ENCODE measurements around the gene DEFB129. TPM values are rescaled to one million over a fixed set of nuclear protein-coding genes. Genes with fewer than 3 reads are reported as not detected.
A peak's percentile ranks its signal among the peaks of the same experiment; 100 is the strongest.

DEFB129 gene
- total RNA-seq, 4 donors from 2014 or later: not detected

- Histone ChIP-seq H3K27ac (no peak overlapping the region), H3K4me3 (no peak overlapping the region), H3K4me1 (no peaks in the 10 kb centered on the region), H3K36me3 (peaks cover 0 to 3% of the 10 kb centered on the region in 2 donors), H3K27me3 (no peaks in the 10 kb centered on the region), H3K9me3 (no peaks in the 10 kb centered on the region)
- DNase-seq: no peak
- TF ChIP-seq, protein P1, sequence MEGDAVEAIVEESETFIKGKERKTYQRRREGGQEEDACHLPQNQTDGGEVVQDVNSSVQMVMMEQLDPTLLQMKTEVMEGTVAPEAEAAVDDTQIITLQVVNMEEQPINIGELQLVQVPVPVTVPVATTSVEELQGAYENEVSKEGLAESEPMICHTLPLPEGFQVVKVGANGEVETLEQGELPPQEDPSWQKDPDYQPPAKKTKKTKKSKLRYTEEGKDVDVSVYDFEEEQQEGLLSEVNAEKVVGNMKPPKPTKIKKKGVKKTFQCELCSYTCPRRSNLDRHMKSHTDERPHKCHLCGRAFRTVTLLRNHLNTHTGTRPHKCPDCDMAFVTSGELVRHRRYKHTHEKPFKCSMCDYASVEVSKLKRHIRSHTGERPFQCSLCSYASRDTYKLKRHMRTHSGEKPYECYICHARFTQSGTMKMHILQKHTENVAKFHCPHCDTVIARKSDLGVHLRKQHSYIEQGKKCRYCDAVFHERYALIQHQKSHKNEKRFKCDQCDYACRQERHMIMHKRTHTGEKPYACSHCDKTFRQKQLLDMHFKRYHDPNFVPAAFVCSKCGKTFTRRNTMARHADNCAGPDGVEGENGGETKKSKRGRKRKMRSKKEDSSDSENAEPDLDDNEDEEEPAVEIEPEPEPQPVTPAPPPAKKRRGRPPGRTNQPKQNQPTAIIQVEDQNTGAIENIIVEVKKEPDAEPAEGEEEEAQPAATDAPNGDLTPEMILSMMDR (IDR thresholded peaks at IDR 0.05): no peak
- TF ChIP-seq POLR2A (IDR thresholded peaks at IDR 0.05): no peak
- intact Hi-C loops (cut with DNase I; ENCODE audit: low total_unique reads): no loop called here
These were observed 32.9 kb downstream of the DEFB129 start for GRCh38 chr20:259981-260380.

- intact Hi-C loops (cut with DNase I; ENCODE audit: low total_unique reads): no loop called here
- H3K9me3 ChIP-seq: no peaks in the 10 kb centered on the region
- DNase-seq: no peak
- peaks cover 0 to 3% of the 10 kb centered on the region in 2 donors for H3K36me3 ChIP-seq
- no peaks in the 10 kb centered on the region for H3K27me3 ChIP-seq
- H3K4me1 ChIP-seq: no peaks in the 10 kb centered on the region
- TF ChIP-seq POLR2A (IDR thresholded peaks at IDR 0.05): no peak
- TF ChIP-seq, protein P1 (IDR thresholded peaks at IDR 0.05): no peak
- no peak overlapping the region for H3K27ac ChIP-seq
- no peak overlapping the region for H3K4me3 ChIP-seq
These were observed 36.6 kb downstream of the DEFB129 start for GRCh38 chr20:263701-264100.

GRCh38 chr20:266596-267562 is 39.8 kb downstream of the DEFB129 start:
- intact Hi-C loops (cut with DNase I; ENCODE audit: low total_unique reads): no loop called here
- peak; percentile 83 to 87 for DNase-seq
- Histone ChIP-seq H3K27me3 (no peaks in the 10 kb centered on the region), H3K4me3 (peak overlapping the region; percentile 28 to 43), H3K4me1 (no peaks in the 10 kb centered on the region), H3K27ac (peak overlapping the region in 1 of 2 donors; percentile 41), H3K36me3 (no peaks in the 10 kb centered on the region), H3K9me3 (no peaks in the 10 kb centered on the region)
- TF ChIP-seq POLR2A (IDR thresholded peaks at IDR 0.05): no peak
- TF ChIP-seq, protein P1 (IDR thresholded peaks at IDR 0.05): peak; percentile 90 to 94 (median 92)

DNA sequence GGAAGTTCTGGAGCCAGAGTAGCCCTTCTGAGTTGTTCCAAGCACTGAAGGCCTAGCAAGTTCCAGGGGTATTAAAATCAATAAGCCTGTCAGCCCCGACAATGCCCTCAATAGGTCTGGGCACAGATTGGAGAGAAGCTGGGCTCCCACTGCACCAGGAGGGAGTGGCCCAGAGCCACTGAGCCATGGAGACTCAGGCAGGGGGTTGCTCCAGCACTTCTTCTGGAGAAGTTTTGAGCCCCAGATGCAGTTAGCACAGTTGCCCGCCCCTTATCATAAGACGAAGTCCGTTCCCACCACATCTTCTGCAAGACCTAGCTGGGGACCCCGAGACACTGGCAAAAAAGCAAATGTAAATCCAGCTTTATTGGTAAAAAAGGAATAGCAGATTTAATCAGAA is 43.5 kb downstream of the DEFB129 start:
- intact Hi-C loops (cut with DNase I; ENCODE audit: low total_unique reads): loop anchor here (10.0 kb wide), 1 partner anchor 64 kb away; no protein-coding TSS in a partner anchor
- no peak for TF ChIP-seq POLR2A (IDR thresholded peaks at IDR 0.05)
- TF ChIP-seq, protein P1 (IDR thresholded peaks at IDR 0.05): no peak
- Histone ChIP-seq H3K27me3 (no peaks in the 10 kb centered on the region), H3K36me3 (no peaks in the 10 kb centered on the region), H3K27ac (no peak overlapping the region), H3K4me1 (no peaks in the 10 kb centered on the region), H3K9me3 (no peaks in the 10 kb centered on the region), H3K4me3 (no peak overlapping the region)
- DNase-seq: no peak

- no peaks in the 10 kb centered on the region for H3K27me3 ChIP-seq
- no peak overlapping the region for H3K4me3 ChIP-seq
- intact Hi-C loops (cut with DNase I; ENCODE audit: low total_unique reads): loop anchor here (10.0 kb wide), 1 partner anchor 64 kb away; no protein-coding TSS in a partner anchor
- H3K27ac ChIP-seq: no peak overlapping the region
- no peak for TF ChIP-seq POLR2A (IDR thresholded peaks at IDR 0.05)
- TF ChIP-seq, protein P1 (IDR thresholded peaks at IDR 0.05): no peak
- no peaks in the 10 kb centered on the region for H3K9me3 ChIP-seq
- H3K4me1 ChIP-seq: no peaks in the 10 kb centered on the region
- no peaks in the 10 kb centered on the region for H3K36me3 ChIP-seq
- no peak for DNase-seq
These were observed 44.0 kb downstream of the DEFB129 start for GRCh38 chr20:271069-271468.
